Measurements from ENCODE around the gene FBXW10.
"Not testable (repeated sequence)": the region's sequence is repeated elsewhere in the genome, so short reads cannot be mapped to it uniquely, and the experiment has no call there.

Gene FBXW10, protein sequence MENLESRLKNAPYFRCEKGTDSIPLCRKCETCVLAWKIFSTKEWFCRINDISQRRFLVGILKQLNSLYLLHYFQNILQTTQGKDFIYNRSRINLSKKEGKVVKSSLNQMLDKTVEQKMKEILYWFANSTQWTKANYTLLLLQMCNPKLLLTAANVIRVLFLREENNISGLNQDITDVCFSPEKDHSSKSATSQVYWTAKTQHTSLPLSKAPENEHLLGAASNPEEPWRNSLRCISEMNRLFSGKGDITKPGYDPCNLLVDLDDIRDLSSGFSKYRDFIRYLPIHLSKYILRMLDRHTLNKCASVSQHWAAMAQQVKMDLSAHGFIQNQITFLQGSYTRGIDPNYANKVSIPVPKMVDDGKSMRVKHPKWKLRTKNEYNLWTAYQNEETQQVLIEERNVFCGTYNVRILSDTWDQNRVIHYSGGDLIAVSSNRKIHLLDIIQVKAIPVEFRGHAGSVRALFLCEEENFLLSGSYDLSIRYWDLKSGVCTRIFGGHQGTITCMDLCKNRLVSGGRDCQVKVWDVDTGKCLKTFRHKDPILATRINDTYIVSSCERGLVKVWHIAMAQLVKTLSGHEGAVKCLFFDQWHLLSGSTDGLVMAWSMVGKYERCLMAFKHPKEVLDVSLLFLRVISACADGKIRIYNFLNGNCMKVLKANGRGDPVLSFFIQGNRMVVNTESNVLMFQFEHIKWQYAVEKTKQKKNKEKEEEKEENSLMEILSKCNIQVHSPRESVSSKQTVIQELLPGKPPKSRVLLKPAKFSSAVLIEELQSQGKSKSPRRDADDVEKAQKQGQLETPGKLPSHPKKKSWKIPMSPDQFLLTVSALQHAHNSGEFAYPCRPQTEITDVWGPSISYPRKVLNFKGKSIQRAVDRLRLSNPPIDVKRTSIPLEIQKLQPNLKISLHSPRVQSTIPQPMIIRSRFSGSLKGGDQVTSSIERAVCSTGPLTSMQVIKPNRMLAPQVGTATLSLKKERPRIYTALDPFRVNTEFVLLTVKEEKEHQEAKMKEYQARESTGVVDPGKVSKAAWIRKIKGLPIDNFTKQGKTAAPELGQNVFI

GRCh38 chr17:18743699-18744421 lies at the start of gene FBXW10:
Gene FBXW10, plus strand, starts transcription at chr17:18744054. Its CDS starts 191 bp downstream, at chr17:18744245.
- DNase-seq = not testable (repeated sequence)

DNA sequence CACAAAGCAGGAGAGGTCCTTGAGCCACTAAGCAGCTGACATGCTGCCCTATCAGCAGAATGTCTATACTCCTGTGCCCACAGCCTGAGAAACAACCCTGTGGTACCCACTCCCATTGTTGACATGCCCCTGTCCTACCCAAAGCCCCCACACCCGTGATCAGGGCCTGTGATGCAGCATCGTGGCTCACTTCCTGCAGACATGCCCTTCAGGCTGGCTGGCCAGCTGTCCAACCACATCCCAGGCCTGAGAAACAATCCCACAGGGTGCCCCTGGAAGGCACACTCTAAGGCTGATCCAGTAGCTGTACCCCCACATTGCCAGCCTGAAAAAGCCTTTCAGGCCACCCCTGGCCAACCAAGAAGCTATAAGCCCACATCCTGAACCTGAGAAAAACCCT lies 48.7 kb upstream of the FBXW10 start:
- not testable (repeated sequence) for DNase-seq

- DNase-seq = not testable (repeated sequence)
Observed at GRCh38 chr17:18698473-18699103, 45.3 kb upstream of the FBXW10 start.

- DNase-seq = not testable (repeated sequence)
Observed at GRCh38 chr17:18705955-18706354, 37.9 kb upstream of the FBXW10 start.

DNA sequence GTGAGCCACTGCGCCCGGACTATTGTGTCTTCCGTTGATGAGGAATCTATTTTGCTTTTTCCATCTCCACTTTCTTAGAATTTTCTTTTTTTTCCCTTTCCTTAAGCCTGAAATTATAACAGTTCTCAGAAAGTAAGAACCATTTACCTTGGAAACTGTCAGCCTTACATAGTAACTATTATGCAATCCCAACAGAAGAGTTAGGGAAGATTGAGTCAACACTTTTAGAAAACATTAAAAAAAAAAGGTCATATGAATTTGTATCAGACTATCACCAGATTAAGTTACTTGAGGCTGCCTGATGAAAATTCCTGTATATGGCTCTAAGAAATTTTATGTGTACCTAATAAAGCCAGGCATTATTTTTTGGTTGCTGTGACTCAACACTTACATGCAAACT lies 35.6 kb upstream of the FBXW10 start:
- DNase-seq = not testable (repeated sequence)

DNA sequence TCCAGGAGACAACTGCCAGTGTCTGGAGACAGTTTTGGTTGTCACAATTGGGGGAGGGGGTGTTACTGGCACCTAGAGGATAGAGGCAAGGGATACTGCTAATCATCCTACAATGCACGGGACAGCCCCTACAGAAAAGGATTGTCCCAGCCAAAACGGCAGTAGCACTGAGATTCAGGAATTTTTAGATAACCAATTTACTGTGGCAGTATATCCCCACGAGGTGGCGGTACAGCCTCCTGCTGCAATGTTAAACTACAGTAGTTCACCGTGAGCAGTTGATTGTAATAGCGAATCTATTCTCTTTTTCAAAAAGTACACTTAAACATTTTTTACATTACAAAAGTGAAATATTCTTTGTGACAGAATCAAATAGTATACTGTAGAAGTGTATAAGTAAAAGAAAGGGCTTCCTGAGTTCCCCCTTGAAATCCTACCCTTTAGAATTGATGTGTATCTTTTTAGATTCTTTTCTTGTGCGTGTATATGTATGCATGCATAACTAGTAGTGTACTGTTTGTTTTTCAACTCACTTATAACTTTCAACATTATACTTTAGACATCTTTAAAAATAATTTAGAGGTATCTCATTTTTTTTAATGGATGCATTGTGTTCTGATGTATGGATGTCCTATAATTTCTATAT lies 31.4 kb upstream of the FBXW10 start:
- peak; percentile 86 for DNase-seq

GRCh38 chr17:18718643-18719427 lies 25.0 kb upstream of the FBXW10 start:
- DNase-seq = not testable (repeated sequence)

DNA sequence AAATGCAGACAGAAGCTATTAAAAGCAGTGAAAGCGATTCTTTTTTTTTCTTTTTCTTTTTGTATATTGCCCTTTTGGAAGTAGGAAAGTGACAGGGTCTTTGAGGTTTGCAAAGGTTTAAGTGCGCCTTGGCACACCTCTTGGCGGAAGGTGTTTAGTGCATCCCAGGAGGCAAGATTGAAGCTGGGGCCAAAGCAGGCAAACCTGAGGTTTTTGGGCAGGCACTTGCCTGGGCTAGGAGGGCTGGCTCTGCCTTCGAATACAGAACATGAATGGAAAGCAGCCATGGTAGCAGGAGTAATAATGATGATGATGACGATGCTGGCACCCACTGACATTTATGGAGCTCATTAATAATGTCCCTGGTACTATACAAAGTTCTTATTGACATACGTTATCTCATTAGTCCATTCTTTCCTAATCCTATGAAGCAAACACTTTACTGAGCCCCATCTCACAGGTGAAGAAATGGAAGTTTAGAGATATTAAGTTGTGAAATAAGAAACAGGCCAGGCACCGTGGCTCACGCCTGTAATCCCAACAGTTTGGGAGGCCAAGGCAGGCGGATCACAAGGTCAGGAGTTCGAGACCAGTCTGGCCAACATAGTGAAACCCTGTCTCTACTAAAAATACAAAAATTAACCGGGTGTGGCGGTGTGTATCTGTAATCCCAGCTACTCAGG lies 24.3 kb upstream of the FBXW10 start:
- DNase-seq = not testable (repeated sequence)

- DNase-seq = not testable (repeated sequence)
Observed at GRCh38 chr17:18721775-18722547, 21.9 kb upstream of the FBXW10 start.

- not testable (repeated sequence) for DNase-seq
Observed at GRCh38 chr17:18722612-18723011, 21.2 kb upstream of the FBXW10 start.

- DNase-seq = not testable (repeated sequence)
Observed at GRCh38 chr17:18723509-18723908, 20.3 kb upstream of the FBXW10 start.

DNA sequence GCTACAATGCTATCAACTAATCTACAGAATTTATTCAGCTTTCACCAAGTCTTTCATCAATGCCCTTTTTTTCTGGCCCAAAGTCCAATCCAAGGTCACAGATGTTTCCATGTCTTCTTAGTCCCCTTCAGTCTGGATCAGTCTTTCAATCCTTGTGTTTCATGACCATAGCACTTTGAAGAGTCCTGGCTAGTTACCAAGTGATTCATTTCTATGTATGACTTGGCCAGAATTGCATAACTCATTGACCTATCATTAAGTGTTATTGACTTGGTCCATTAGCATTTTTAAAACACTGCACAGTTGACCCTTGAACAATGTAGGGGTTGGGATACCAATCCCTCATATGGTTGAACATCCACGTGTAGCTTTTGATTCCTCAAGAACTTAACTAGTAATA lies 11.4 kb upstream of the FBXW10 start:
- DNase-seq = not testable (repeated sequence)

- not testable (repeated sequence) for DNase-seq
Observed at GRCh38 chr17:18733350-18733749, 10.5 kb upstream of the FBXW10 start.

DNA sequence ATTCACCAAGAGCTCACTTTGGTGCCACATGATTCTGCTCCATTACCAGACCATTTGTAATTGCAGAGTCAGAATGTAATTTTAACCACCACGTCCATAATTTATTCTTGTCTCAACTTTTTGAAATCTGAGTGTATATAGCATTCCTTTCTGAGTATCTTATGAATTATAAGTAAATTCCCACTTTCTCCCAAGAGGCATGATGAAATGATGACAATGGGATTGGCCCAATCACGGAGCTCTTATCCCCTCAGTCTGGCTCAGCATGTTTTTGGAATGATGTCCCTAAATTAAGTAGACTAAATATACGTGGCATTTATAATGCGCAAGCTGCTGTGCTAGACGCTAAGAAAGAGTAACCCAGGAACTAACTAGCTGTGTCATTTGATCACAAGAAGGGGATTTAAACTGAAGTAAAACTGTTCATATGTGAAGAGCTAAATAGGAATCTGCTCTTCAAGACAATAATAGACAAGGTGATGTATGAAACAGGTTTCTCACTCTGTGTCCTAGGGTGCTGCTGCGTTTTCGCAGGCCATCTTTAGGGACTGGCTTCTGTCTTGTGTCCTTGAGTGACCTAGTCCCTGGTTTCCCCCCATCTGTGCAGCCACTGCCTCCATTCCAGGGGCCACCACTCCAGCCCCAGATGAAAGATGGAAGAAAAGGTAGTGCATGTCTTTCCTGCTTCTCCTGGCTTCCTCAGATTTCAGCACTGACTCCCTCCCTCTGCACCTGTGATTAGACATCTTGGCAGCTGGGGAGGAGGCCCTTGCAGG lies 4.0 kb upstream of the FBXW10 start:
- DNase-seq = not testable (repeated sequence)

DNA sequence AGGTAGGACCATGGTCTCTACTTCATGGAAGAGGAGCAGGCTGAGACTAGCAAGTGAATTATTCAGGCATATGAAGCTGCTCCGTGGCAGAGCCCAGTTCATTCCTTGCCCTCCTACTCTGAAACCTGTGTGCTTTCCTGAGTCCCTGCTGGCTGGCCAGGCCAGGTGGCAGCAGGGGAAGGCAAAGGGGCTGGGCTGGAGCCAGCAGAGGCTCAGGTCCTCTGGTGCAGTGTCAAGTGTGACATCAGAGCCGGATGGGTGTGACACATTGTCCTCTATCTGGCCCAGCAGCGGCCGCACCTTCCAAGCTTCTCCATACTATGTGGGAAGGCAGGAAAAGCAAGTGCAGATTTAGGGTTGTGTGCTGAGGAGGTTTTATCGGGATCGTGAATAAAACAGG lies 2.6 kb upstream of the FBXW10 start:
- DNase-seq = not testable (repeated sequence)

GRCh38 chr17:18744726-18745125 lies 872 bp downstream of the FBXW10 start:
- DNase-seq = not testable (repeated sequence)

GRCh38 chr17:18746551-18746950 lies 2.7 kb downstream of the FBXW10 start:
- not testable (repeated sequence) for DNase-seq

- DNase-seq = not testable (repeated sequence)
Observed at GRCh38 chr17:18747501-18747900, 3.6 kb downstream of the FBXW10 start.

Measured in activated effector memory CD4-positive, alpha-beta T cell treated with anti-CD3 and anti-CD28 coated beads, Interleukin-2, amount 50 U/mL, for 16 hours (primary cell).